Glomerular visceral epithelial cell (primary cell): ENCODE measurements around the gene COL23A1.

Source experiments
- DNase-seq: peaks from one replicate; pipeline ENCODE4 v3.0.0-alpha.2; 2016; ENCODE audit errors: extremely low spot score

COL23A1 gene

DNA sequence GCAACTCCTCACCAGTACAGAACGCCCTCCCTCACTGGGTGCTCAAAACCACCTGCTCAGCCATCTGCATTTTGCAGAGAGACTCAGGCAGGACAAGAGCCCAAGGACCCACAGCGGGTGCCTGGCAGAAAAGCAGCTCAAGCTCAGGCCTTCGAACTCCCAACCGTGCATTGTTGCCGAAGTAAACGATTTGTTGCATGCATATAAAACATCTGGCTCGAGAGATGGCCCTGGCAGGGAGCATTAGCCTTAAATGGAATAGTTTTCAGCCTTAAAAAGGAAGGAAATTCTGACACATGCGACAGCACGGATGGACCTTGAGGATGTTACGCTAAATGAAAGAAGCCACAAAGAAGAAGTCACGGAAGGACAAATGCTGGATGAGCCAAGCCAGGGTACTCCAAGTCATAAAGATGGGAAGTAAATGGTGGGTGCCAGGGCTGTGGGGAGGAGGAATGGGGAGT is 197.2 kb downstream of the COL23A1 start:
- no peak for DNase-seq

DNA sequence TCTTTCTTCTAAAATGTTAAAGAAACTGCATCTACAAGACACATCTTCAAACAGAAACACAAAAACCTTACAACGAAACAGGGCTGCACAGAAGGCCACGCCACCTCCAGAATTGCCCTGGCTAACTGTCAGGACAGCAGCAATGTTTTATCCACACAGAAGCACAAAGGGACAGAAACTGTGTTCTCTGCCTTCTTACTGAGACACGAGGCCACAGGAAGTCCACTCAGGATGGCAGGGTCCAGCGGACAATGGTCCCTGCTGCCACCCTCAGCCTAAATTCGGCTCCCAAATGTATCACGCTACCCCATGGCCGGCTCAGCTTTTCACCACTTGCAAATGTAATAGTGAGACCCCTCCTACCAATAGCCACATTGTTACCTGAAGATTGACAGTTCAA is 197.8 kb downstream of the COL23A1 start:
- no peak for DNase-seq

DNA sequence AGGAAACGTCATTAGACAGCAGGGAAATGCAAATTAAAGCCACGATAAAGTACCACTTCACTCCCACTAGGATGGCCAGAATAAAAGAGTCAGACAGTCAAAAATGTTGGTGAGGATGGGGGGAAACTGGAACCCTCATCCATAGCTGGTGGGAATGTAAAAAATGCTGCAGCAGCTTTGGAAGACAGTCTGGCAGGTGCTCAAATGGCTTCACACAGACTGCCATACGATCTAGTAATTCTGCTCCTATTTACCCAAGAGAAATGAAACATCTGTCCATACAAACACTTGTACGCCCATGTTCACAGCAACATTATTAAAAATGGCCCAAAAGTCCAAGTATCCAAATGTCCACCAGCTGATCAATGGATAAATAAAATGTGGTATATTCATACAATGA is 198.7 kb downstream of the COL23A1 start:
- no peak for DNase-seq

DNA sequence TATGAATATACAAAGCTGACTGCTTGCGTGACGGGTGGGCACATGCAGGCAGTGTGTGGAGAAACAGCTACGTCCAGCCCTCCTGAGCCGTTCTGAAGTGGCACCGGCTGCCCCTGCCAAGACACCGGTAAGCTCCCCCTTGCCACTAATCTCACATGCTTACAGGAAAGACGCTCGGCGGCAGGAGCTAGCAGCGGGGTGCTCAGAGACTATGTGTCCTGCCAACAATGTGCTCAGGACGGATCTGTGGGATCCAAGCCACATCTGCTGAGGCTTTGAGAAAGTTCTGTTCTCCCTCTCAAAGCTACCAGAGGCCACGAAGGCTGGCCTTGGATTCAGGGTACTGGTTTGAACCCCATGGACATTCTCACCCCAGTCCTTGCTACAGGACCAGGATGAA is 200.4 kb downstream of the COL23A1 start:
- DNase-seq, result no peak

DNA sequence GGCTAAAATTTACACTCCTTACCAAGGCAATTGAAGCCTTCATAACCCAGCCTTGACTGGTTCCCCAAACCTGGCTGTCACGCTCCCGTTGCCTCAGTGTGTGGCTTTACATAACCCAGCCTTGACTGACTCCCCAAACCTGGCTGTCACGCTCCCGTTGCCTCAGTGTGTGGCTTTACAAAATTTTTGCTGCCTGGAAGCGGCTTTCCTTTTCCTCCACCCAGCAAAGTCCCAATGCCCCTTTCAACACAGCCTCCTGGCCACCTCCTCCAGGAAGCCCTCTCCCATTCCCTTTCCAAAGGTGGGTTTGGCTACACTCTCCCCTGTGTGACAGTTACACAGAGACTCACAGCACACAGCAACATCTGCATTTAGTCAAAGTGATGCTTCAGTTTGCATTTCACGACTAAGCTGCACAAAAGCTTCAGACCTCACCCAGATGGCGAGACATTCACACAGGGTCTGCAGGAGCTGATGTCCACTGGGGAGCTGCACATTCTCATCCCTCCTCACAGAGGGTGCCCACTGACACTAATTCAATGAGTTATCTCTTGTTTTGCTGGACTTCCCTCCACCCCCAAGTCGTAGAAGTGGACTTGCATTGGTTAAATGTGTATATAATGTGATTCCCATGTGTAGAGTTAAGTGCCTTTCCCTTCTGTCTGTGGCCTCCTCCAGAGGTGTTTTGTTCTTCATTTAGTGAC is 201.0 kb downstream of the COL23A1 start:
- no peak for DNase-seq

DNA sequence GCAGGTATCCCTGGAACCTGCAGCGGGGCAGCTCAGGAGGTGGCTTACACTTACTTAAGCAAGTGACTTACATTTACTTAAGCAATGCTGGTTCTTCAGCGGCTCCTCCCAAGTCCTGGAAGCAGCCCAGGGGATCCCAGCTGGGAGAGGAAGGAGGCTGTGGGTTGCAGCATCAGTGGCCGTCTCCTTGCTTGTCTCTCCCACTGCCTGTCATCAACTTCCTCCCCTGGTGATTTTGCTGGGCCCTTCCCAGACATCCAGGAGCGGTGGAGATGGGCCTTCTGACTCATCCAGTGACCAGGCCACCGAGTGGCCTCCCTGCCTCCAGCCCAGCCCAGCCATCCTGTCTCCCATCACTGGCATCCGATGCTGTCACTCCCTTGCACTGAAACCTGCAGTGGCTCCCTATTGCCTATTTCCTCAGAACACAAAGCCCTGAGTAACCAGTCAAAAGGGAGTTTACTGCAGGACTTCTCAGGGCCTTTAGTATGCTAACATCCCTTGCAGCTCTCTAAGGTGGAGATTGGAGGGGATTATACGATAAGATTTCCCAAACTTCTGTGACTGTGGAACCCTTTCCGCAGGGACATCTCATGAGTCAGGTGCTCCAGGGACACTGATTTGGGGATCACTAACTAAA is 201.7 kb downstream of the COL23A1 start:
- no peak for DNase-seq

DNA sequence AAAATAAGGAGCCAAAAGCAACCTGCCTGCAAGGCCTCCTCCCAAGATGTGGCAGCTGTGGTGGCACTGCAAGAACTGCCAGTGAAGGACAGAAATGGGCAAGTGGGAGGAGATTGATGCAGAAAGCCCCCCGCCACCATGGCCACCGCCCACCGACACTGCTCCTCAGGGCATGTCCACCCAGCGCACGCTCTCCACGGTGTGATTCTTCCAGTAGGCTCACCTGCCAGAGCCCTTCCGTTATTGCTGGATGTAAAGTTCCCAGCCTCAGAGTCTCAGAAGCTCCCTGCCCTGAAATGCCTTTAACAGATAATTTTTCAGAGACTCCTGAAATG is 202.4 kb downstream of the COL23A1 start:
- DNase-seq, result no peak

DNA sequence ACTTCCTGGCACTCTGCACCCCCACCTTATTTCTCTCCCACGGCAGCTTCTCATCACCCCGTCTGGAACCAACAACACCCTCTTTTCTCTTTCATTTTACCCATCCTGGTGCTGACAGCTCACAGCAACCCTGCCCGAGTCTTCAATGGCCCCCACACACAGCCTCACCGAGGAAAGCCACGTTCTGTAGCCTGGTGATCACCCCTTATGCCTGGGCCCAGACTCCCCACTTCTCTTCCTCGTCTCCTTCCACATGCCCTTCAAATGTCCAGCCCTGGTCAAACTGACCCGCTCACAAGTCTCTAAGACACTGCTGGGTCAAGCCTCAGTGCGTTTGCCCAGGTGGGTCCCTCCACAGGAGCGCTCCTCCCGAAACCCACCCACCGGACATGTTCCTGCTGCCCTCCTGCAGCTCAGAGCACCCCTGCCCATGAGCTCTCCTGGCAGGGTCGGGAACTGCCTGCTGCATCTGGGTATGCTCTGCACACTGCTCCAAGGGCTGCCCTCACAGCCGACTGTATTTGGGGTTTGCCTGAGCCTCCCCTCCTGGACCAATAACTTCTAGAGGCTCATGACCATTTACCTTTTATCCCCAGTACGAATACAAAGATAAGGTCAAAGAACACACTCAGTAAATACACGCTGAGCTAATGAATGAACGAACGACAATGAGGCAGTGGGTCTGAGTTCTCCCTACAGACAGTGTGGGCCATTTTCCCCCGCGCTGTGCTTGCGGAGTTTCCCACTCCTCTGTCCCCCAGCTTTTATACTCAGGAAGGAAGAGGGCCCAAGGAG is 202.9 kb downstream of the COL23A1 start:
- DNase-seq, result no peak

DNA sequence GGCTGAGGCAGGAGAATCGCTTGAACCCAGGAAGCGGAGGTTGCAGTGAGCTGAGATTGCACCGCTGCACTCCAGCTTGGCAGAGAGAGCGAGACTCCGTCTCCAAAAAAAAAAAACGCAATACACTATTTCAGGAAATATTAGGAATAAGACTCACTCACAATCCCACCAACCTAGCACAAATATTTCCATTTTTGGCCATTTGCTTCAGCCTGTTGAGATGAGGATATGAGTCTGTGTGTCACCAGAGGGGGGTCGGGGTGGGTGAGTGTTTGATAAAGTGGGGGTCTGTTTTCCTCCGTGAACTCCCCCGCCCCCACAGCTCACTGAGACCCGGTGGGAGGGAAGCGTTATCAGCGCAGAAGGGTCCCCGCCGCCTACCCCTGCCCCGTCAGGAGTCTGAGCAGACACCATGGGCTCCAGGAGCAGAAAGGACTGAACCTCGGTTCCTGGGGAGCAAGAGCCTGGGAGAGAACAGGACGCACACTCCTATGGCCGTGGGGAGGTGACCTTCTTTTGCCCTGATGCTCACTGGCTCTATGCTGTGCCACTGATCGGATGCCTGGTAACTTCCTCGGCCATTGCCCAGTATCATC is 203.8 kb downstream of the COL23A1 start:
- DNase-seq, result no peak

DNA sequence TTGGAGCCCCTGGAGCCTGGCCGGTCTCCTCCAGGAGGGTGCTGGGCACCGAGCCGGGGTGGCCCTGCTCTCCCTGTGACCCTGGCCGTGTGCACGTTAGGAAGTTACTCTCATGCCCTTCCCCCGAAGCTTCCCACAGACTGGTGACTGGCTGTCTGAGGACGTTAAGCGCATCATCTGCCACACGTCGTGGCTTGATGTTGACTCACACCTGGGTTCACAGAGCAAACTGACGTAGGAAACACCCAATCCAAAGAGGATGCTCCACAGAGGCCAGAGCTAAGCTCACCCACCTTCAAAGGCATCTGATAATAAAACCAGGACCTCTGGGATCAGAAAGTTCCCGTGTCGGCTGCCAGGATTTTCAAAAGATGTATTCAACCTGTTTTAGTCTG is 204.7 kb downstream of the COL23A1 start:
- DNase-seq, result no peak

DNA sequence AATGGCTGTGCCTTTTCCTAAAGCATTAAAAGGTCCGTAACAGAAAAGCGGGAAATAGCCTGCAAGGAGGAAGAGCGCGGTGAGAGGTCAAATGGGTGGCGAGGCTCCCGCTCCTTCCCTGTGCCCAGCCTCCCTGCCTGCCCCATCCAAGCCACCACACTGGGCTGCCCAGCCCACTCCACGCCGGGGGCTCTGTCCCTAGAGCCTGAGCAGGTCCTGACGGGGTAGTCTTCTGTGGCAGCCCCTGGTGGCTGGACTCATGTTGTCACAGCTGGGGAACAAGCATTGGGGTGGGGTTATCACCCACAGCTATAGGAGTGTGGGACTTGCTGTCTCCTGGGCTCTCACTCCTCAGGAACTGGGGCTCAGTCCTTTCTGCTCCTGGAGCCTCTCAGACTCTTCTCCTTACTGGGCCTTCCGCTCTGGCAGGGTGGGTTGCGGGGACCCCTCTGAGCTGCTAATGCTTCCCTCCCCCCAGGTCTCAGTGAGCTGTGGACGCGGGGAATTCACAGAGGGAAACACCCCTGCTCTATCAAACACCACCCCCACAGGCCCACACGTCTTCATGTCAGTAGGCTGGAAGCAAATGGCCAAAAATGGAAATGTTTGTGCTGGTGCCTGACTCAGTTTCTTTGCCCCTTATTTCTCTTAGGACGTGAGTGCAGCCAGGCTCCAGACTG is 205.2 kb downstream of the COL23A1 start:
- DNase-seq, result no peak

DNA sequence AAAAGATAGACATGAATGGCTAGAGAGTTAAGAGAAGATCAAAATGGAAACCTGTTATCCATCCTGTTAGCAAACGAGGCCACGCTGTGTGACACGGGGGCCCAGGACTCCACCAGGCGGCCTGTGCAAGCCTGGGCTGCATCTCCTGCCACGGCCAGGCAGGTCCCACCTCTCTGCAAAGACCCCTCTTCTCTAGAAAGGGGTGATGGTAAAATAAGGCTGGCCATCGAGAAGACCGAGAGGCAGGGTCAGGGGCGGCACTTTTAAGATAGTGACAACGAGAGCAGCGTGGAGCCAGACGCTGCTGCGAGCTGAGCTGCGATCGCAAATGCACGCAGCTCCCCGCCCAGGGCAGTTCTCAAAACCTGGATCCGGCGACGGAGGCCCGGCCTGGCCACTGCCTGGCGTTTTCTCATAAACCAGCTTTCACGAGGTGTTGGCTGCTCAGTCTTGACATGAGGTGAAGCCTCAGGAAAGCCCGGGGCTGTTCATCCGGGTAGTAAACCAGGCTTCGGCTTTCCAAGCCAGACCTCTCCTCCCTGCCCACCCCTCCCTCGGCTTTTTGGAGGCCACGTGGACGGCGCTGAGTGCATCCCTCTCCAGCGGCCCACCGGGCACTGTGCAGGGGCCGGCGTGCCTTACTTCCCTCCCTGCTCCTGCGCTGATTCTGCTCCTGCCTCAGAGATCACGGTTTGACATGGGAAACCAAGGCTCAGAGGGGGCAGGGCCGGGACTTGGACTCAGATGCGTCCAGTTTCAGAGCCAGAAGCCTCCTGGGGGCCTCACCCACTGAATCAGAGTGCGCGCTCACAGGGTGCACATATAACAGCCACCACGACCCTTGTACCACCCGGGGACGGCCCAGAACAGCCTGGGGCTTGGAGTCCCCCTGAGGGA is 206.0 kb downstream of the COL23A1 start:
- DNase-seq, result no peak

DNA sequence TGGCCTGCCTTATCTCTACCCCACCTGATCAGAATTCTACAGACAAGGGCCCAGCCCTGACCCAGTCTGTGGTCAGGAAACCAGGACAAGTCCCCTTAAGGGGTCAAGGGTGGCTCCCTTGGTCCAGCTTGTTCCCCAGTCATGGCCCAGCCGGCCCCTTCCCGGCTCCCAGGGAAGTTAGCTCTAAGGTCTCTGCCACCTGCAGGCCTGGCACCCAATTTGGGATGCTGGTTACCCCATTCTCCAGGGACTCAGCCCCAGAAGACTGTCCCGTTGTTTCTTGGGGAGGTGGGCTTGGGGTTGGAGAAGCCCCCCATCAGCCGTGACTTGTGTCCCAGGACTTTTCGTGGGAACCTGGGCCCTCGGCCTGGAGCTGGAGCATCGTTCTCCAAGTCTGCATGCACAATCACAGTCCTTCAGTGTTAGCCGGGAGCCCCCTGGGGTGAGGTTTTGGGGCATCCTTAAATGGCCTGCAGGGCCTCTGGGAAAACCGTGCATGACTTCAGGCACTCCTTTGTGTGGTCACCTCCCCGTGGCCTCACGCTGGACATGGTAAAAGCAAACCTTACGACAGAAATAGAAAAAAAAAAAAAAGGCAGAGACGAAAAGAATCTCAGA is 206.8 kb downstream of the COL23A1 start:
- DNase-seq, result no peak

DNA sequence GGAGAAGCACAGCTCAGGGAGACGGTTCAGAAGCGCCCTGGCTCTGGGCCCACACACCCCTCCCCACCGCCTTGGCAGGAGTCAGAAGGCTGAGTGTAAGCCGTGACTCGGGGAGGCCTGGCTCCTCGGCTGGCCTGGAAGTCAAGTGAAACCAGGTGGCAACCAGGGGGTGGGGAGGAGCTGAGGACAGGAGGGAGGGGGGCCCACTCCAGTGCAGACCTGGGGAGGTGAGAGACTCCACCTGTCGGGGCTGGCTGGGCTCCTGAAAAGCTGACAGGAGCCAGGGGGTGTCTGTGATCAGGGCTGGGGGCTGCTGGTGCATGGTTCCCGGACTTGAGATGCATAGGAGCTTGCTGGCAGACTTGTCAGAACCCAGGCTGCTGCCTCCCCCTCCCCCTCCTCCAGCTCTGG is 207.4 kb downstream of the COL23A1 start:
- no peak for DNase-seq

DNA sequence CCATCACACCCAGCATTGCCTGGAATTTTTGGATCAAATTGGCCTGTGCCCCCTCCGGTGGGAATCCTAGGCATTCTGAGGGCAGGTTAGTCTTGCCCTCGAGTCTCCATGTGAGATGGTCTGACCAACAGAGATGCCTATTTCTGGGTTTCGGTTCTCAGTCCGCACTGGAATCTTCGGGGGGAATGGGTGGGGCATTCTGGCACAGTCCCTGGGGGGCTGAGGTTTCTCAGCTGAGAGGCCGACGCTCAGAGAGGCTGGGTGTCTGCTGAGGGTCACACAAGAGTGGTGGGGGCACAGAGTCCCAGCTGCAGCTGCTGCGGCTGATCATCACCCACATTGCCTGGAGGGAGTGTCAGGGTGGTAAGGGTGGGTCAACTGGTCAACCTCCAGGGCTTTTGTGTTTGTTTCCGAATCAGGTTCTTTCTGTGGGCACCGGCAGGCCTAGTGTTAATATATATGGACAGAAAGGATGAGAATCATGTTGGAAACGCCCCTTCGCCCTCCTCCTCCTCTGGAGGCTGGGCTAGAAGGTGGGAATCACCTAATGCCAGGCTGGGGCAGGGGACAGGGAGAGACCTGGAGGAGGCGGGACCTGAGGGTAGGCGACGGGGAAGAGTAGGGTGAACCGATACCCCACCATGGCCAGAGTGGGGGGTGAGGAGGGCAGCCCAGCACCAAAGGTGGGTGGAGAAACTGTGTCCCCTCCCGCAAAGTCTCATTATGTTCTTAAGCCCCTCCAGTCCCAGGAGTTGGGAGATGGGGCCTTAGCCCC is 208.1 kb downstream of the COL23A1 start:
- no peak for DNase-seq

DNA sequence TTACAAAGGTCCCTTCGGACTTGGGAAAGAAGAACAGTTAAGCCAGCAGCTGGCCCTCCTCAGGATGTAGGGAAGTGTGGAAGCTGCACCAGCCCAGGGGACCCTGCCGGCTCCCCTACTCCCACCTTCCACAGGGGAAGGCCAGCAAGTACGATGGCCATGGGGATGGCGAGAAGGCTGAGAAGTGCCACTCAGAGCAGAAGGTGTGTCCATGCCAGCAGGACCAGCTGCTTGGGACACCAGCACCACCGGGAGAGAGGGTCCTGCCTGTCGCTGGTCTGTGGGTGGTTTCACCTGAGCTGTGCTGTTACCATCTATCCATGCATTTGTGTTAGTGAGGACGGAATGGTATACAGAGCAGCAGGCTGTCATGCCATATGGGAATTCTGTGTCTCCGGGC is 209.0 kb downstream of the COL23A1 start:
- no peak for DNase-seq

DNA sequence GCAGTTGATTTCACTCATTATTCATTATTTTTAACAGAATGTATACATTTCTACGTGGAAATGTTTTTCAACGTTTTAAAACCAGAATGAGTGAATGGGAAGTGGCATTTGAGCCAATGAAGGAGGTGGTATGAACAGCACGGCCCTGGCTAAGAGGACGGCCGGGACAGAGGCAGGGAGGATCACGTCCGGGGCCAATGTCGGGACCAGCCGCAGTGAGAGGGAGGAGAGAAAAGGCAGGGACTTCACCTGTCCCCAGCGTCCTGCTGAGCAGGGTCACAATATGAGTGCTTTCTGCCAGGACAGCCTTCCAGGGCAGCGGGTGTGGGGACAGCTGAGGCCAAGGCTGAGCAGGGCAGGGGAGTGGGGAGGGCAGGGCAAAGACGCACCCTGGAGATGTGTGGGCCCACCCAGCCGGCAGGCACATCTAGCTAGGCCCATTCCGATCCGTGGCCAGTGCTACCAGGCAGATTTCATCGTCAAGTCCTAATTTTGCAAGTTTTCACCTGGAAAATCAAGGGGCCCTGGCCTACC is 209.6 kb downstream of the COL23A1 start:
- DNase-seq, result no peak

DNA sequence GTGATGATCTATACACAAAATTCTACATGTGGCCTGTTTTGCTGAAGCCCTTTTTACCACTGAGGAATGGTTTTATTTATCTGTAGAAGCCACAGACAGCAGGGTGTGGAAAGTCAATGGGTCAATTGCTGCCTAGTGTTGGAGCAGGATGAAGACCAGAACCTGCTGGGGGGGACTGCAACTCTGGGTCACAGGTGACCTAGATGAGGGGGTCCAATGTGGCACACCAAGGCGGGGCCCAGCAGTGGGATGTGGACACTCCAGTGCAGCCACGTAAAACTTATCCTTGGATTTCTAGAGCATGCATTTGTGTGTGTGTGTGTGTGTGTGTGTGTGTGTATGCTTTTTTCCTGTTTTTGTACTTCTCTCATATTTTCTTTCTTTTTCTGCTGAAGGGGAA is 210.1 kb downstream of the COL23A1 start:
- no peak for DNase-seq
